Measurements from ENCODE around the gene SSR4.
"Not testable (repeated sequence)": the region's sequence is repeated elsewhere in the genome, so short reads cannot be mapped to it uniquely, and the experiment has no call there.

The SSR4 gene

DNA sequence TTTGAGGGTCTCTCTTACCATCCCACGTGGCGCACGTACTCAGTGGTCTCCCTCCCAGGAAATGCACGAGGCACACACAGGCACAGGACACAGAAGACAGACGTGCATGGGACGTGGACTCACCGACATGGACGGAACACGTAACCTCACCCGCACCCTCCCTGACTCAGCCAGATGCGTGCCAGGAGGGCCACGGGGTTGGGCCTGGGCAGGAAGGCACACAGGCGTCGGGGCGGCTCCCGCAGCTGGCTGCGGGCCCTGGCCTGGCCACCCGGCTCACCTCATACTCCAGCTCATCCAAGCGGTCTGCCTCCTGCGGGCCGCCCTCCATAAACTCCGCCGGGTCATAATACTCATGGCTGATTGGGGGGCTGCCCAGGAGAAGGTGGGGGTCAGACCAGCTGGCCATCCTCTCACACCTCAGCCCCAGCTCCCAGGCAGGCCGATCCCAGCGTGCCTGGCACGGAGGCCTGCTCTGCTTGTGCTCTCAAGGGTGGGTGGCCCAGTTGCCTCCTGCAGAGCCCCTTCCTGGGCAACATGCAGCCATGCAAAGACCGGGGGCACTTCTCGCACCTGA lies 12.6 kb downstream of the SSR4 start:
- no peak for DNase-seq

DNA sequence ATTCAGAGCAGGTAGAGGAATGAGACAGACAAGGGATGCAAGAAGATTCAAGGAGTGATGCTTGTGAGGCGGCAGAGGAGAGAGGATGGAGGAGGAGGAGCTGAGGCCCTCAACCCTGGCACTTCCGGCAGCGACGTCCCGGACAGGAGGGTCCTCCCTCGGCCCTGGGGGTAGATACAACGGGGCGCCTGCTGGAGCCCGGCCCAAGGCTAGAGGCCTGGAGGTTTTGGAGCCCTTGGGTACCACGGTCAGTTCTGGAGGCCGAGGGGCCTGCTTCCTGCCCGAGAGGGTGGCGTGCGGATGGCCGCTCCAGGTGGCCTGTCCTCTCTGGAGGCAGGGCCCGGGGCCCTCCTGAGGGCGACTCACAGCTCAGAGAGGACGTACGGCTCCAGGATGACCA lies 13.5 kb downstream of the SSR4 start:
- DNase-seq: no peak

DNA sequence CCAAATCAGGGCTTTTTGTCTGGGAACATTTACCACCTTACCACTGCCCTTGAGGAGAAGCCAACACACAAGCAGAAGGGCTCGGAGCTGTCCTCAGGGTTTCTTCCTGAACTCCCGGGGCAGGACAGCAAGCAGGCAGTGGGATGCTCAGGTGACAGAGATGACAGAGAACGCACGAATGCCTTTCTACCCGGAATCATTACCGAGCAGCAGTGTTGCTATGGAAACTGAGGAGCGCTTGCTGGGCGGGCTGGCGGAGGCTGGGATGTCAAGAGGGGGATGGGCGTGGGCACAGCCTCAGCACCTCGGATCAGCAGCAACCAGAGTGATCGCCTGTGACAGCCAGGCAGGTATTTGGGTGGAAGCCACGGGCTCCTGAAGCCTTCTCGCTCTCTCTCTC lies 17.8 kb downstream of the SSR4 start:
- DNase-seq: no peak

DNA sequence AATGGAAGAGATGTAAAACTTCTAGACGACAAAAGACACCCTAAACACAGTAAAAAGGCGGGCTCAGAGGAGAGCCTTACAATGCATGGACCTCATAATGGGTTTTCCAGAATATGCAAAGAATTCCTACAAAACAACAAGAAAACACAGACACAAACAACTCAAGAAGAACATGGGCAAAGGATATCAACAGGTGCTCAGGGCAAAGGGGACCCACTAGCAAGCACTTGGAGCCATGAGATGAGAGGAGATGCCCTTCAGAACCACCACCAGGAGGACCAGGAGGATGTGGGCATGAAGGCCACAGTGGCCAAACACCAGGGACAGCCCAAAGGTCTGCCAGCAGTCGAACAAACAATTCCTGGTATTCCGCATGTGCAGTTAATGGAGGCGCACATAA lies 18.7 kb downstream of the SSR4 start:
- DNase-seq: no peak

DNA sequence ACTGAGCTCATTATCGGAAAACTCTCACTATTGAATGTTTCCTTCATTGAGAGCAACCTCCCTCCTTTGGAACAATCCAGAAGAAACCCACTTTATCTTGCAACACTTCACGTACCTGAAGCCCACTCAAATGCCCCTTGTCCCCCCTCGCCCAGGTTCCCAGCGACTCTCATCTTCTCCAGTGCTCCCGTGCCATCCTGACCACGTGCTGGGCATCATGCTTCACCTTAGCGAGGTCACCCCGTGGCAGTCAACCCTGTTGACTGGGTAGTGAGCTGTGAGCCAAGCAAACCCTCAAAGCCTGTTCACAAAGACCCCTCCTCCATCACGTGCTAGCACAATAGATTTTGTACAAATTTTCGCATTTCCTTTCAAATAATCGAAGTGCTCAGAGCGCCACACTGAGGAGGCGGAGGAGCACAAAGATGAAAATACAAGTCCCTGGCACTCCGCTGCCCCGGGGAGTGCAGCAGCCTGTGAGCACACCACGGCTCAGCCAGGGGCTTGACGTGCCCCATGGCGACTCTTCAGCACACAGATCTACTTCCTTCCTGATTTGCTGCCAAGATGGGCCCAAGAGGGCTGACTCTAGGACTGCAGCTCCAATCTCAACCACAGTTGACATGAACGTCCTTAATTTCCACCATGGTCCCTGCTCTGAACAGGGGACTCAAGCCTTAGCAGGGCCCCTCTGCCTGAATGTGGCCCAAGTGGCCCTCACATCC lies 20.3 kb downstream of the SSR4 start:
- DNase-seq: no peak

DNA sequence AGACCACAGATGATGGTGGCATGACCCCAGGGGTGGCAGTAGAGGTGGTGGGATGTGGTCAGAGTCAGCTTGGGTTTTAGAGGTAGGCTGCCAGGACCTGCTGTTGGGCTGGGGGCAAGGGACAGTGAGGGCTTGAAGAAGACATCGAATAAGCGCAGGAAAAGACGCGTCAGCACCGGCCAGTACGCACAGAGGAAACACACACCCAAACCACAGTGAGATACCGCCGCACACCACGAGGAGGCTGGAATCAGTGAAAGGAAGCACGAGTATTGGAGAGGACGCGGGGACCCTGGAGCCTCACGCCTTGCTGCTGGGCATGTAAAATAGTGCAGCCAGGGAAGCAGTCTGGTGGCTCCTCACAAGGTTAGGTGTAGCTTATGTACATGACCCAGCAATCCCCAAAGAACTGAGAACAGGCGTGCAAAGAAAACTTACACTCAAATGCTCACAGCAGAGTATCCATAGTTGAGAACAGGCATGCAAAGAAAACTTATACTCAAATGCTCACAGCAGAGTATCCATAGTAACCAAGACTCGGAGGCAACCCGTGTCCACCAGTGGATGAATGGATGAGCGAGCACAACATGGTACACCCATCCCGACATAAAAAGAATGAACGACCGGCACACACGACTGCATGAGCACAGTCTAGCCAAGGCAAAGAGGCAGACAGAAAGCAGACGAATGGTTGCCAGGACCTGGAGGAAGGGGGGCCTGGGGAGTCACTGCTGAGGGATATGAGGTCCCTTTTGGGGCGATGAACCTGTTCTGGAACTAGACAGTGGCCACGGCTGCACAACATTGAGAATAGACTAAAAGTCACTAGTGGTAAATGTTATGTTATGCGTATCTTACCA lies 22.6 kb downstream of the SSR4 start:
- peak; percentile 52 for DNase-seq

DNA sequence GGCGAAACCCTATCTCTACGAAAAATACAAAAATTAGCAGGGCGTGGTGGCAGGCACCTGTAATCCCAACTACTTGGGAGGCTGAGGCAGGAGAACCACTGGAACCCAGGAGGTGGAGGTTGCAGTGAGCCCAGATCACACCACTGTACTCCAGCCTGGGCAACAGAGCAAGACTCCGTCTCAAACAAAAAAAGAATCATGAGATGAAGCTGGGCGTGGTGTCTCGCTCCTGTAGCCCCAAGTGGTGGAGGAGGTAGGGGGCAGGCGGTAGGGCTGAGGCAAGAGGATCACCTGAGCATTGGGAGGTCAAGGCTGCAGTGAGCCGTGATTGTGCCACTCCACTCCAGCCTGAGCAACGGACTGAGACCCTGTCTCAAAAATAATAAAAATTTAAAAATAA lies 23.6 kb downstream of the SSR4 start:
- not testable (repeated sequence) for DNase-seq

DNA sequence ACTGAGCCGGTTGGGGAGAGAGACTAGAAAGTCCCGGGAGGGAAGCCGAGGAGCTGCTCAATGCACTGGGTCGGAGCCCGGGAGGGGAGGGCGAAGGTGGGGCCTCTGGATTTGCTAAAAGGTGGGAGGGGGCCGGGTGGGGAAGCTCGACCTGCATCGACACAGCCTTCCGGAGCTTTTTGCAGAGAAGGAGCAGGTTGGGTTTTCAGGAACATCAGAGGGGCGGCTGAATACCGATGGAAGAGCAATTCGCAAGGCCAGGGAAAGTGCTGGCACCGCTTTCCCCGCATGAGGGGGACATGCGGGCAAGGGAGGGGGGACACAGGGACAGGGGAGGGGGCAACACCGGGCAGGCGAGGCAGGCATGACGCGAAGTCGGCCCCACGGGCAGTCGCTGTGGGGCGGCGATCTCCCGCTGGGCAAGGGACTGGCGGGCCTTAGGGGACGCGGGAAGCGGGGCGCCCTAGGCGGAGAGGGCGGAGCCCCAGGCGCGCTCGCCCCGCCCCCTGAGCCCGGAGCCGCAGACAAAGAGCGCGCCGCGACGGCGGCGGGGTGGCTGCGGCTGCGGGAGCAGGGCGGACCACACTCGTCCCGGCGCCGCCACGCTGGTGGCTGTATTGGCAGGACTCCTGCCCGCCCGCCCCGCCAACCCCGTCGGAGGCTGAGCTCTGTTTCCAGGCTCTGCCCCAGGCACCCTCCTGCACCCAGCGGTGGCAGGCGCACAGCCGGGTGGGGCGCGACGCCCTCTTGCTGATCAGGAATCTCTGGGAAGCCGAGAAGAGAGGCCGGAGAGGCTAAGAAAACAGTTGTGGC lies 24.3 kb downstream of the SSR4 start:
- peak; percentile 76 for DNase-seq

DNA sequence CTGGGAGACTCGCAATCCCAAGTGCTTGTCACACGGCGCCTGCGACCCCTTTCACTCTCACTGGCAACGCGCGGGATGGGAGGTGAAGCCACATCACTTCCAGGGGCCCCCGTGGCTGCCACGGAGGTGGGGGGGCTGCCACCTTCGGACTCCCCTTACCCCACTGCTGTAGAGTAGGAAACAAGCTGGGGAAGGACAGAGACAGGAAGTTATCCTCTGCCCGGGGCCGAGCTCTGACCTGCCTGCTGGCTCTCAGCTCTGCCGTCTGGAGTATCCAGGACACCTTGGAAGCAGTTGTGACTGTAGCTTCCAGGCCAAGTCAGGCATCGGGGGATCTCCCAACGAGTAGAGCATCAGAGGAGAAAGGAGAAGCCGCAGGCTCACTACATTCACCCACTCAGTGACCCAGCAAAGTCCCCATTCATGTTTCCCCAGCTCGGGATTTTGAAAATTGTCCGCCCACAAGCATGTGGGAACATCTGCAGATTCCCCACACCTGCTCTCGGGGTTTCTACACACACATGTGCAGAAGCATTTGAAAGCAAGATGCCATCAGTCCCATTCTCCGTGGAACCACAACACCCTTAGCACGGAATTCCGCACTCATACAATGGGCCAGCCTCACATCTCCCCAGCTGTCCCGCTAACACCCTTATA lies 25.0 kb downstream of the SSR4 start:
- no peak for DNase-seq

DNA sequence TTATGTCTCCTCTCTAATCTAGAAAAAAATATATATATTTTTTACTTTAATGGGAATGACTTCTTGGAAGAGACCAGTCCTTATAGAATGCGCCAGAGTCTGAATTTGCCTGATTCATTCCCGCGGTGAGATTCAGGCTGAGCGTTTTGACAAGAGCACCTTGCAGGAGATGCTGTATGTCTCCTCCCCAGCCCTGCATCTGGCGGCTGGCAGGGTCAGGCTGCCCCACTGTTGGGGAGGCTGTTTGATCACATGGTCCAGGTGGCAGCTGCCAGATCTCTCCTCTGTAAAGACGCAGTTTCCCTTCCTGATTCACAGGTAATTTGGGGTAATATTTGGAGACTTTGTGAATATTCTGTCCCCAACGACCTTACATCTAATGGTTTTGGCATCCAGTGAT lies 26.1 kb downstream of the SSR4 start:
- no peak for DNase-seq

DNA sequence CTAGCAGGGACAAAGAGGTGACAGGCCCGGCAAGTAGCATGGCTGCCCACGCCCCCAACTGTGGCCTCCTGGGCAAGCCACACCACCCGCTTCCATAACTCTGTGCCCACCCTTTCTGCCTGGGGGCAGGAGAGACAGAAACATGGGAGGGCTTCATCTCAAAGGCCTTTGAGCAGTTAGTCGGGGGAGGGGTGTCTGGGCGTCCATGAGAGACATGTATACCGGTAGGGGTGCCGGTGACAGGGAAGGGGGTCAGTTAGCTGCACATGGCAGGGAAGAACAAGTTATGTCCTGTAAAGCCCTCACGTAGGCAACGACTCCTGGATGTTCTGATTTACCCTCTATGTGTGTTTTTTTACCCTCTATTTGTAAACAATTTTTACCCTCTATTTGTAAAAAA lies 26.6 kb downstream of the SSR4 start:
- DNase-seq: no peak

DNA sequence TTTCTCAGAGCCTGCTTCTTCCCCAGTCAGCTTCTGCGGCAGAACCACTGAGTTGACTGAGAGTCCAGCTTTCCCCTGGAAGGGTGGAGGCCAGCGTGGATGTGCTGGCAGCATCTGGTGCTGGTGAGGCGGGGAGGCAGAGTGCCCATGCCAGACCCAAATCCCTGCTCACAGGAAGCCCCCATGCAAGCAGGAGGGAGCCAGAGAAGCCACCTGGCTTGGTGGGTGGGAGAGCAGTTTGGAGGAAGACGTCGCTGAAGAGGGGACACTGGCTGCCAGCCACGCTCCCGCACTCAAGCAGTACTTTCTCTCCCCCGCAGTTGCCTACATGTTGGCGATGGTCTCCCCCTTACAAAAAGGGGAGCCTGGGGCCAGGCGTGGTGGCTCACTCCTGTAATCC lies 29.9 kb downstream of the SSR4 start:
- no peak for DNase-seq

DNA sequence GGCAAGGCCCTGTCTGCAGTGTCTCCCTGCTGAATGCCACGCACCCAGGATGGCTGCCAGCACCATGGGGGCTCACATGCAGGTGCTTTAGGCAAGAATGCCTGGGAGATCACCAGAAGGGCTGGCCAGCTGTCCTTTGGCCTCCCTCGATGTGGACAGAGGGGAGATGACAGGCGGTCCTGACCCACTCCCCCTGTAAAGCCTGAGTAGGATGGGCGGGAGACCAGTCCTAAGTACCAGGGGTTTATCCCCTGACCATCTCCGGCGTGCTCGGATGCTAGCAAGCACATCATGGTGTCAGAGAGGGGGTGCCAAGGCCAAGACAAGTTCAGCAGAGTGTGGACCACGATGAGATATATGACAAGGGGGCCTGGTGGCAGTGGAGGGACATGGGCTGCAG lies 30.6 kb downstream of the SSR4 start:
- DNase-seq: no peak

DNA sequence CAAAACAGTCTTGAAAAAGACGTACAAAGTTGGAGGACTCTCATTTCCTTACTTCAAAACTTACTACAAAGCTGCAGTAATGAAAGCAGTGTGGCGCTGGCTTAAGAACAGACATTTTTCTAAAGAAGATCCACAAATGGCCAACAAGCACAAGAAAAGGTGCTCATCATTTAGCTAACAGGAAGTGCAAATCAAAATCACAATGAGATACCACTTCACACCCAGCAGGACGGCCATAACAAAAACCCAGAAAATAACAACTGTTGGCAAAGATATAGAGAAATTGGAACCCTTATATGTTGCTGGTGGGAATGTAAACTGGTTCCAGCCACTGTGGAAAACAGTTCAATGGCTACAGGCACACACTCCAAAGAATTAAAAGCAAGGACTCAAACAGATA lies 32.5 kb downstream of the SSR4 start:
- no peak for DNase-seq

DNA sequence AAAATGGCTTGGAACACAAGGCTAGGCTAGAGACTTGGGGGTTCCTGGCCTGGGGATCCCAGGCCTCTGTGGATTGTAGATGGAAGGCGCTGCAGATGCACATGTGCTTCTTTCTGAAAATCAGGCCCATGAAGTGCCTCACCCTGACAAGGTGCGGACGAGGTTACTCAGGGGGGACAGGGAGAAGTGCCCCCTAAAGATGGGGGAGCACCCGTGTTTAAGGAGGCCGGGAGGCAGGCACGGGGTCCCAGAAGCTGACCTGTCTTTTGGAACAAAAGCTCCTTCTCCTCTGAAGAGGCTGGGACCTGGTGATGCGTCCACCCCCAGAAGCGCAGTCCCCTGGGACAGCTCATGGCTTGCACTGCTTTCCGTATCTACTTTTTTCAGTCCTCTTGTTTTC lies 33.4 kb downstream of the SSR4 start:
- DNase-seq: no peak

DNA sequence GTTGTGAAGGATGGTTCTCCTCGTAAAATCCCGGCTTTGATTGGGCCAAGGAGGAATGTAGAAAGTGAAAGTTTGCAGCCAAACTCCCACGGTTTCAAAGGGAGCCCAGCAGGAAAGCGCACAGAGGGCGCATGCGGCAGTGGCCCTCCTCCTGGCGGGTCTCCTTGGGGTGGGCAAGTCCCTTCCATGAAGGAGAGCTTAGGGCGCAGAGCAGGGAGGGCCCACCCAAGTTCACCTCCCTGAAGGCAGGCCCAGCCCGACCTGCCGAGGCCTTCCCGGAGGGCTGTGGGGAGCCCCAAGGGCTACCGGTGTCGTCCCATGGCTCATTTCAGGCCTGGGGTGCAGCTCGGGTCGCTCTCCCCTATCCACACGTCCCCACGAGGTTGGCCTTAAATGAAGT lies 33.8 kb downstream of the SSR4 start:
- no peak for DNase-seq

DNA sequence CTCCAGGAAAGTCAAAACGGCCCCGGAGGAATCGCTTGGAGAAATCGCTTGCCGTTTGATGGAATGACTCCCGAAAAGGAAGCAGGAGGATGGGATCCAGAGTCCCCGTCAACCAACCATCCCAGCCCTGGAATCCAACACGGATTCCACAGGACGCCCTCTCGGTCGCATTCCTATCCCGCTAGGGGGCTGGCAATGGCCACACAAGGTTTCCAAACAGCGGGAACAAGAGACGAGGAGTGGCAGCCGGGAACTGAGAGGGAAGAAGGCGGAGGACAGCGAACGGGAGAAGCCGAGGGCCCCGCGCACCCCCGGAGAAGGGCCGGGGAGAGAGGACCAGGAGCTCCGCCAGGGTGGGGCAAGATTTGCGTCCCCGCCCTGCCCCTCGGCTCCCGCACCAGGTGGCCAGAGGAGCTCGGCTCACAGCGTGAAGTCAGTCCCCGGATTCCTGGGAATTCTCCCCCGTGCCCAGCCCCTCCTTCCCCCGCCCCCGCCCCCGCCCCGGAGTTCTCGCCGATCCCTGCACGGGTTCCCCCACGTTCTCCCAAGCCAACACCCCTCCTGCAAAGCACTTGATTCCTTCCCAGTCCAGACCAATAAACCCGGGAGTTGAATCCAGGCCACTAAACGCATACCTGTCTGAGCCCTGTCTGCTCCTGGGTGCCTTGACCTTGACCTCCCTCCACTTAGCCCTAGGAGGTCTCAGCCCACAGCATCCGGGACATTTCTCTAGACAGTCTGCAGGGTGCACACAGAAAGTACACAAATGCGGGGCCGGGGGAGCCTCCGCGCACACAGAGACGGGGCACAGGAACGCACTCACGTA lies 34.5 kb downstream of the SSR4 start:
- DNase-seq: no peak

DNA sequence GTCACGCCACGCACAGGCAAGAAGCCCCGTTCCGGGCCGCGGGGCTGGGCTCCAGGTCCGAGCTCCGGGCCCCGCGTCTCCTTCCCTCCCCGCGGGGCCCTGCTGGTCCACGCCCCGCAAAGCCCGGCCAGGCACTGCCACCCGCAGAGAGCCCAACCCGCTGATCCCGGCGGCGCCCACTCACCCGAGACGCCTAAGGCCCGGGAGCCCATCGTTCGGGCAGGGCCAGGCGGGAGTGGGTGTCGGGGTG lies 35.0 kb downstream of the SSR4 start:
- peak; percentile 24 for DNase-seq

DNA sequence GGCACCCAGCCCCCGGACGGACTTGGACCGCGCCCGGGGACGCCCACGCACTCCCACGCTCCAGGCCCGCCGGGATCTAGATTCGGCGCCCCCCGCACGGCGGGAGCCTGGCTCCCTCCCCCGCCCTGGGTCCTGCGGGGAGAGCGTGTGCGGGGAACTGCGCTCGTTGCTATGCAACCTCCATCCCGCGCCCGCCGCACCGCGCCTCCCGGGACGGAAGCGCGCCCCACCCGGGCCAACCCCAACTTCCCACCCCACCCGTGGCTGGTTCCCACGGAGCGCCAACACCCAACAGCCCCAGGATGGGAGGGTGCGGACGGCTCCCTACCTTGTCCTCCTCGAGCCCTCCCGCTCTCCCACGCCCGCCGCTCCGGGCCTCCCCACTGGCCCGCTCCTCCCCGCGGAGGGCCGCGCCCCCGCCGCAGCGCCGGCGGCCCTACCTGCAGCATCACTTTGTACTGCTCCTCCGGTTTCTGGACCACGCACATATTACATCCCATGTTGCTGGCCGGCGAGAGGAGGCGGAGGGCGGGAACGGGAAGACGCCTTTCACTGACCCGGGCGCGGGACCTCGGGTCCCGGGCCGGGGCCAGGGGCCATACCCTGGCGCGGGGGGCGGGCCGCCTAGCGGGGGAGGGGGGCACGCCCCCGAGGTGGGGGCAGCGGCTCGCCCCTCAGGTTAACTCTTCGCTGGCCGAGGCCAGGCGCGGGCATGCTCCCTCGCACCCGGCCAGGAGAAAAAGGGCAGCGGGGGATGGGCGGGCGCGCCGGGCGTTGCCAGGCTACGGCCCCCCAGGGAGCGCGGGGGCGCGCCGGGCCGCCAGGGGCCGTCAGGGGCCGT lies 35.6 kb downstream of the SSR4 start, which contains the start of gene PDZD4:
Gene PDZD4 (minus strand): TSS at position 746 of the 841 bp plus-strand sequence. CDS start 246 bp downstream, at position 500.
- peak; percentile 19 for DNase-seq

DNA sequence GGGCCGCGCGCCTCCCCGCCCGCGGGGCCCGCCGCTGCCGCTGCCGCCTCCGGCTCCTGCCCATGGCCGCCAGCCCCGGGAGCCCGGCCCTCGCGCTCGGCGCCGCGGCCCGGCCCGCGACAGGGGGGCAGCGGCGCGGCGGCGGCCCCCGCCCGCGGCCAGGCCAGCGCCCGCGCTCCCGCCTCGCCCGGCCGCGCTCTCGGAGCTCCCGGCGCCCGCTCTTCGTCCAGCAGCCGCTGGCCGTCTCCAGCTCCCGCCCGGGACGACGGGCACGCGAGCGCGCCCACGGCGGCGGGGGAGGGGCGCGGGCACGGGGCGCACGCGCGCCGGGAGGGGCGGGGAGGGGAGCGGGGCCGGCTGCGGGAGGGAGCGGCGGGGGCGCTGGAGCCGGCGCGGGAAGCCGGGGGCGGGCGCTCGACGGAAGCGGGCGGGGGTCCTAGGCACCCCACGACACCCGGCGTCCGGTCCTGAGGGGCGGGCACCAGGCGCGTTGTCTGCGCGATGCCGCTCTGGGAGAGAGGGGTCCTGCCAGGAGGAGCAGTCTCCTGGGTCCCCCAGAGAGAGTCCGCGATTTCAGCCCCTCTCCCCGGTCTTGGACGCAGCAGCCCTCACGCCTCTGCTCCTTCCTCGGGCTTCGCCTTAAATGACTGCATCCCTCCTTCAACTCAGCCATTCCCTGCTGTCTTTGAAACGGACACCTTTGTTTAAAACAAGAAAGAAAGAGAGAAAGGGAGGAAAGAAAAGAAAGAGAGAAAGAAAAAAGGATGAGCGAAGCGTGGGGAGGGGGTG lies 36.4 kb downstream of the SSR4 start:
- DNase-seq: no peak
